CD14-positive monocyte (primary cell): ENCODE measurements around the gene TRMO. TPM values are rescaled to one million over a fixed set of nuclear protein-coding genes. Genes with fewer than 3 reads are reported as not detected.
A peak's percentile ranks its signal among the peaks of the same experiment; 100 is the strongest.

Source experiments
- DNase-seq, 3 donors: peaks; one replicate each; pipeline ENCODE4 v3.0.0-alpha.2; 2011 to 2022
- H2AFZ ChIP-seq: 2 replicates; pipeline ENCODE4 v1.6.0; 2012; ENCODE audit warnings: mild to moderate bottlenecking, low read depth, low read length, inconsistent platforms; ENCODE audit not compliant: insufficient read depth, poor library complexity, severe bottlenecking
- H3K27ac ChIP-seq, 2 donors: 1 replicate in 1 of 2; 2 replicates in 1 of 2; pipeline ENCODE4 v1.5.1; 2012 to 2013; ENCODE audit warnings: low read length in 2 of 2, control low read depth in 1 of 2, inconsistent platforms in 1 of 2, low read depth in 1 of 2, mild to moderate bottlenecking in 1 of 2
- H3K27me3 ChIP-seq, 2 donors: one replicate each; pipeline versions ENCODE4 v1.6.0 to v1.6.1; 2011 to 2013; ENCODE audit warnings: low read length in 2 of 2; ENCODE audit not compliant: control insufficient read depth in 2 of 2, insufficient read depth in 2 of 2
- H3K36me3 ChIP-seq, 2 donors: replicated peaks in 1 of 2; 1 replicate in 1 of 2; 2 replicates in 1 of 2; pipeline versions ENCODE4 v1.5.1 to v1.6.1; 2012 to 2013; ENCODE audit warnings: low read length in 2 of 2, control low read depth in 1 of 2, inconsistent platforms in 1 of 2, mild to moderate bottlenecking in 1 of 2; ENCODE audit not compliant: insufficient read depth in 2 of 2, control insufficient read depth in 1 of 2
- H3K4me1 ChIP-seq, 2 donors: 1 replicate in 1 of 2; 2 replicates in 1 of 2; pipeline versions ENCODE4 v1.5.1 to v1.6.1; 2012 to 2013; ENCODE audit warnings: low read length in 2 of 2, control low read depth in 1 of 2, inconsistent platforms in 1 of 2, mild to moderate bottlenecking in 1 of 2, moderate library complexity in 1 of 2; ENCODE audit not compliant: insufficient read depth in 2 of 2, control insufficient read depth in 1 of 2
- H3K4me2 ChIP-seq: replicated peaks from 2 replicates; pipeline ENCODE3; 2012; ENCODE audit warnings: low read length, moderate library complexity, mild to moderate bottlenecking; ENCODE audit not compliant: poor library complexity, severe bottlenecking; ENCODE audit errors: extremely low read depth
- H3K4me3 ChIP-seq, 3 experiments: fragments of 200-600 bp in 1 of 3; sonication (generic) in 1 of 3; replicated peaks in 1 of 3; 1 replicate in 2 of 3; 2 replicates in 1 of 3; pipeline ENCODE4 v1.5.1; 2011 to 2013; ENCODE audit warnings: low read length in 3 of 3, mild to moderate bottlenecking in 3 of 3, control low read depth in 2 of 3, low read depth in 2 of 3, inconsistent platforms in 1 of 3, moderate library complexity in 1 of 3
- H3K79me2 ChIP-seq: 2 replicates; pipeline ENCODE4 v1.6.0; 2012; ENCODE audit warnings: mild to moderate bottlenecking, control low read depth, inconsistent platforms, low read length, moderate library complexity; ENCODE audit not compliant: insufficient read depth
- H3K9ac ChIP-seq: 2 replicates; pipeline ENCODE4 v1.6.0; 2017; ENCODE audit warnings: low read length, mild to moderate bottlenecking; ENCODE audit not compliant: insufficient read depth, poor library complexity, severe bottlenecking
- H3K9me3 ChIP-seq, 2 donors: replicated peaks in 1 of 2; 1 replicate in 1 of 2; 2 replicates in 1 of 2; pipeline versions ENCODE4 v1.5.1 to v1.6.1; 2012 to 2013; ENCODE audit warnings: low read length in 2 of 2, control low read depth in 1 of 2; ENCODE audit not compliant: control insufficient read depth in 1 of 2, insufficient read depth in 1 of 2
- H4K20me1 ChIP-seq: 2 replicates; pipeline ENCODE4 v1.6.0; 2012; ENCODE audit warnings: mild to moderate bottlenecking, low read length, control low read depth, moderate library complexity; ENCODE audit not compliant: insufficient read depth
- H3K27ac Mint-ChIP-seq, 7 donors: one replicate each; pipeline ENCODE4 v1.8.0; 2020; ENCODE audit warnings: mild to moderate bottlenecking in 7 of 7, mixed read lengths in 7 of 7, moderate library complexity in 6 of 7, inconsistent platforms in 2 of 7
- H3K27me3 Mint-ChIP-seq, 3 donors: one replicate each; pipeline ENCODE4 v1.8.0; 2021 to 2022; ENCODE audit warnings: low read depth in 3 of 3, mild to moderate bottlenecking in 3 of 3, mixed read lengths in 3 of 3, moderate library complexity in 3 of 3, inconsistent platforms in 1 of 3
- H3K36me3 Mint-ChIP-seq, 2 donors: one replicate each; pipeline ENCODE4 v1.8.0; 2020; ENCODE audit warnings: mixed read lengths in 2 of 2, inconsistent platforms in 1 of 2, mild to moderate bottlenecking in 1 of 2
- H3K4me1 Mint-ChIP-seq: one replicate; pipeline ENCODE4 v1.8.0; 2020; ENCODE audit warnings: mild to moderate bottlenecking, mixed read lengths
- H3K4me3 Mint-ChIP-seq, 2 donors: one replicate each; pipeline ENCODE4 v1.8.0; 2020; ENCODE audit warnings: mild to moderate bottlenecking in 2 of 2, mixed read lengths in 2 of 2, moderate library complexity in 1 of 2
- H3K9me3 Mint-ChIP-seq, 7 donors: one replicate each; pipeline ENCODE4 v1.8.0; 2020 to 2022; ENCODE audit warnings: mixed read lengths in 7 of 7, mild to moderate bottlenecking in 6 of 7, moderate library complexity in 6 of 7, inconsistent platforms in 2 of 7
- WGBS: methylation state at CpG from one replicate; pipeline ENCODE4 v1.1.5; 2013; ENCODE audit warnings: missing lambda C conversion rate; ENCODE audit not compliant: insufficient coverage; 5-methylcytosine and 5-hydroxymethylcytosine counted together
- intact Hi-C, 2 donors: fragments of 100-400 bp; cut with micrococcal nuclease; formaldehyde crosslinking; loops; one replicate each; pipeline versions ENCODE4 v1.15.0 to v1.15.1; 2023
- polyA plus RNA-seq, 3 donors: library from polyadenylated mRNA; depleted of rRNA in 1 of 3; unstranded in 2 of 3; stranded (reverse) in 1 of 3; fragments of 300-500 nt in 2 of 3; fragments of >200 nt in 1 of 3; fragmentation: Illumina TruSeq in 2 of 3; gene quantifications; 1 replicate in 2 of 3; 2 replicates in 1 of 3; pipeline ENCODE4 v1.2.3, GENCODE V29; 2012 to 2021
- TF ChIP-seq, protein P1 (sequence below): fragments of 200-600 bp; IDR thresholded peaks from one replicate; pipeline ENCODE4 v1.8.0; 2022; ENCODE audit warnings: antibody characterized with exemption, mild to moderate bottlenecking

TRMO gene
- polyA plus RNA-seq, 3 donors = 13.4 to 20.6 (median 13.5) TPM

- Histone ChIP-seq H3K4me2 (no peak overlapping the region), H3K36me3 (peaks cover 2 to 35% of the 10 kb centered on the region in 2 donors), H4K20me1 (peaks cover 8% of the 10 kb centered on the region), H3K27ac (no peak overlapping the region), H3K4me3 (no peak overlapping the region), H3K79me2 (peaks cover 55% of the 10 kb centered on the region), H3K9ac (no peak overlapping the region), H3K9me3 (no peaks in the 10 kb centered on the region), H3K27me3 (no peaks in the 10 kb centered on the region), H2AFZ (no peak overlapping the region), H3K4me1 (peaks cover 19 to 27% of the 10 kb centered on the region in 2 donors)
- Mint-ChIP-seq H3K4me1 (peaks cover 26% of the 10 kb centered on the region), H3K9me3 (no peaks in the 10 kb centered on the region), H3K27ac (peak overlapping the region in 1 of 7 donors; percentile 50), H3K27me3 (peaks cover 0 to 2% (median 0%) of the 10 kb centered on the region in 3 donors), H3K36me3 (peaks cover 40 to 54% of the 10 kb centered on the region in 2 donors), H3K4me3 (no peak overlapping the region)
- WGBS = 62% methylated on average over 4 of the region's 5 CpGs
- TF ChIP-seq, protein P1, sequence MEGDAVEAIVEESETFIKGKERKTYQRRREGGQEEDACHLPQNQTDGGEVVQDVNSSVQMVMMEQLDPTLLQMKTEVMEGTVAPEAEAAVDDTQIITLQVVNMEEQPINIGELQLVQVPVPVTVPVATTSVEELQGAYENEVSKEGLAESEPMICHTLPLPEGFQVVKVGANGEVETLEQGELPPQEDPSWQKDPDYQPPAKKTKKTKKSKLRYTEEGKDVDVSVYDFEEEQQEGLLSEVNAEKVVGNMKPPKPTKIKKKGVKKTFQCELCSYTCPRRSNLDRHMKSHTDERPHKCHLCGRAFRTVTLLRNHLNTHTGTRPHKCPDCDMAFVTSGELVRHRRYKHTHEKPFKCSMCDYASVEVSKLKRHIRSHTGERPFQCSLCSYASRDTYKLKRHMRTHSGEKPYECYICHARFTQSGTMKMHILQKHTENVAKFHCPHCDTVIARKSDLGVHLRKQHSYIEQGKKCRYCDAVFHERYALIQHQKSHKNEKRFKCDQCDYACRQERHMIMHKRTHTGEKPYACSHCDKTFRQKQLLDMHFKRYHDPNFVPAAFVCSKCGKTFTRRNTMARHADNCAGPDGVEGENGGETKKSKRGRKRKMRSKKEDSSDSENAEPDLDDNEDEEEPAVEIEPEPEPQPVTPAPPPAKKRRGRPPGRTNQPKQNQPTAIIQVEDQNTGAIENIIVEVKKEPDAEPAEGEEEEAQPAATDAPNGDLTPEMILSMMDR = peak; percentile 78
- peak in 2 of 3 donors; percentile 44 to 50 for DNase-seq
- intact Hi-C loops = loop anchor here in 1 of 2 donors (10.0 kb wide), 2 partner anchors 186 to 224 kb away; no protein-coding TSS in a partner anchor
Measured at GRCh38 chr9:97900738-97901565, 21.3 kb downstream of the TRMO start.

GRCh38 chr9:97900103-97900737 is 22.1 kb downstream of the TRMO start:
- no peak overlapping the region for H3K4me2 ChIP-seq
- no peak overlapping the region for H2AFZ ChIP-seq
- intact Hi-C loops = loop anchor here in 1 of 2 donors (10.0 kb wide), 2 partner anchors 185 to 225 kb away; no protein-coding TSS in a partner anchor
- H3K36me3 Mint-ChIP-seq = peaks cover 45 to 60% of the 10 kb centered on the region in 2 donors
- no peaks in the 10 kb centered on the region for H3K9me3 Mint-ChIP-seq
- H3K4me3 ChIP-seq = no peak overlapping the region
- H3K27ac ChIP-seq = no peak overlapping the region
- 95% methylated on average over 7 of the region's 9 CpGs for WGBS
- H4K20me1 ChIP-seq = peaks cover 8% of the 10 kb centered on the region
- peak overlapping the region in 2 of 7 donors; percentile 2 to 8 for H3K27ac Mint-ChIP-seq
- no peak for DNase-seq
- no peak overlapping the region for H3K9ac ChIP-seq
- H3K4me1 Mint-ChIP-seq = peaks cover 23% of the 10 kb centered on the region
- peaks cover 2 to 35% of the 10 kb centered on the region in 2 donors for H3K36me3 ChIP-seq
- H3K9me3 ChIP-seq = no peaks in the 10 kb centered on the region
- no peaks in the 10 kb centered on the region for H3K27me3 ChIP-seq
- H3K4me3 Mint-ChIP-seq = no peak overlapping the region
- peaks cover 12 to 20% of the 10 kb centered on the region in 2 donors for H3K4me1 ChIP-seq
- H3K79me2 ChIP-seq = peaks cover 48% of the 10 kb centered on the region
- TF ChIP-seq, protein P1 = no peak
- H3K27me3 Mint-ChIP-seq = peaks cover 0 to 2% (median 0%) of the 10 kb centered on the region in 3 donors
